Body of pancreas (tissue), 4 donors: ENCODE data around the gene BRD1. TPM values are rescaled to one million over a fixed set of nuclear protein-coding genes. Genes with fewer than 3 reads are reported as not detected.
A peak's percentile ranks its signal among the peaks of the same experiment; 100 is the strongest.

ENCODE experiments used
- ATAC-seq: fragments of 150-250 bp; one replicate; pipeline ENCODE4 v1.9.1; 2016
- DNase-seq, 4 donors: peaks; one replicate each; pipeline ENCODE4 v3.0.0-alpha.2; 2019
- H3K27ac ChIP-seq, 4 donors: fragments of 200-600 bp; sonication (generic); 1 replicate in 3 of 4; 2 replicates in 1 of 4; pipeline versions ENCODE4 v1.5.1 to v1.6.1; 2016 to 2019; ENCODE audit warnings: mild to moderate bottlenecking in 1 of 4, mixed read lengths in 1 of 4, moderate library complexity in 1 of 4
- H3K27me3 ChIP-seq, 2 donors: fragments of 200-600 bp; sonication (generic); one replicate each; pipeline ENCODE4 v1.6.0; 2016; ENCODE audit warnings: mild to moderate bottlenecking in 1 of 2
- H3K36me3 ChIP-seq, 2 donors: fragments of 200-600 bp; sonication (generic); replicated peaks in 1 of 2; 2 replicates each; pipeline ENCODE4 v1.5.1; 2016; ENCODE audit warnings: low read depth in 2 of 2; ENCODE audit not compliant: insufficient read depth in 1 of 2
- H3K4me1 ChIP-seq: fragments of 200-600 bp; sonication (generic); one replicate; pipeline ENCODE4 v1.6.0; 2016
- H3K4me3 ChIP-seq, 2 donors: fragments of 200-600 bp; sonication (generic); 1 replicate in 1 of 2; 2 replicates in 1 of 2; pipeline ENCODE4 v1.5.1; 2016 to 2019
- H3K9me3 ChIP-seq, 3 donors: fragments of 200-600 bp; sonication (generic); 1 replicate in 2 of 3; 2 replicates in 1 of 3; pipeline ENCODE4 v1.5.1; 2016
- CTCF ChIP-seq, 7 experiments: fragments of 450-650 bp in 4 of 7; fragments of 200-600 bp in 3 of 7; sonication (generic) in 3 of 7; IDR thresholded peaks; one replicate each; pipeline ENCODE4 v1.5.1; 2016 to 2019; ENCODE audit warnings: antibody characterized with exemption in 7 of 7
- POLR2A ChIP-seq, 3 donors: fragments of 450-650 bp; IDR thresholded peaks; one replicate each; pipeline ENCODE4 v1.6.1; 2016; ENCODE audit warnings: antibody characterized with exemption in 3 of 3, mild to moderate bottlenecking in 2 of 3
- WGBS, 2 donors: methylation state at CpG; one replicate each; pipeline ENCODE4 v1.1.5; 2017; 5-methylcytosine and 5-hydroxymethylcytosine counted together
- intact Hi-C: fragments of 100-400 bp; cut with DNase I; formaldehyde crosslinking; loops from one replicate; pipeline ENCODE4 v1.15.1; 2023
- total RNA-seq, 2 donors: library from RNA; depleted of rRNA; stranded (reverse); fragments of >200 nt; gene quantifications; one replicate each; pipeline ENCODE4 v1.1.0, GENCODE V29; 2016

BRD1 gene
- total RNA-seq, 2 donors from 2014 or later: 21.8 to 36.9 TPM

GRCh38 chr22:49772692-49773091 lies 55.0 kb downstream of the BRD1 start:
- intact Hi-C loops: no loop called here
- H3K9me3 ChIP-seq: no peaks in the 10 kb centered on the region
- no peak overlapping the region for H3K27ac ChIP-seq
- H3K36me3 ChIP-seq: peaks cover 7 to 35% of the 10 kb centered on the region in 2 donors
- no peaks in the 10 kb centered on the region for H3K4me1 ChIP-seq
- no peak overlapping the region for H3K4me3 ChIP-seq
- 65 to 88% methylated on average over 16 of the region's 16 CpGs for WGBS, 2 donors
- TF ChIP-seq POLR2A (IDR thresholded peaks at IDR 0.05): no peak
- no peak for TF ChIP-seq CTCF (IDR thresholded peaks at IDR 0.05)
- H3K27me3 ChIP-seq: no peaks in the 10 kb centered on the region
- DNase-seq (no peak), ATAC-seq (no peak)

- Histone ChIP-seq H3K36me3 (peaks cover 7 to 30% of the 10 kb centered on the region in 2 donors), H3K4me1 (no peaks in the 10 kb centered on the region), H3K9me3 (no peaks in the 10 kb centered on the region), H3K4me3 (no peak overlapping the region), H3K27ac (no peak overlapping the region), H3K27me3 (no peaks in the 10 kb centered on the region)
- 67 to 80% methylated on average over 43 to 45 of the region's 64 CpGs for WGBS, 2 donors
- intact Hi-C loops: no loop called here
- DNase-seq (no peak), ATAC-seq (no peak)
- TF ChIP-seq POLR2A (IDR thresholded peaks at IDR 0.05) (no peak), CTCF (IDR thresholded peaks at IDR 0.05) (no peak)
Measured at GRCh38 chr22:49771266-49772065, 56.2 kb downstream of the BRD1 start.

GRCh38 chr22:49770547-49771265 lies 57.0 kb downstream of the BRD1 start:
- Histone ChIP-seq H3K4me1 (no peaks in the 10 kb centered on the region), H3K27ac (no peak overlapping the region), H3K9me3 (no peaks in the 10 kb centered on the region), H3K4me3 (no peak overlapping the region), H3K36me3 (peaks cover 7 to 26% of the 10 kb centered on the region in 2 donors), H3K27me3 (no peaks in the 10 kb centered on the region)
- intact Hi-C loops: no loop called here
- WGBS, 2 donors: 82 to 94% methylated on average over 23 of the region's 29 CpGs
- no peak for ATAC-seq
- peak in 1 of 4 donors; percentile 2 for DNase-seq
- no peak for TF ChIP-seq CTCF (IDR thresholded peaks at IDR 0.05)
- no peak for TF ChIP-seq POLR2A (IDR thresholded peaks at IDR 0.05)

- H3K27ac ChIP-seq: no peak overlapping the region
- H3K9me3 ChIP-seq: no peaks in the 10 kb centered on the region
- H3K4me1 ChIP-seq: no peaks in the 10 kb centered on the region
- ATAC-seq (no peak), DNase-seq (peak in 1 of 4 donors; percentile 2)
- intact Hi-C loops: no loop called here
- WGBS, 2 donors: 76 to 79% methylated on average over 12 to 22 of the region's 22 CpGs
- peaks cover 7 to 20% of the 10 kb centered on the region in 2 donors for H3K36me3 ChIP-seq
- no peak for TF ChIP-seq POLR2A (IDR thresholded peaks at IDR 0.05)
- TF ChIP-seq CTCF (IDR thresholded peaks at IDR 0.05): no peak
- H3K4me3 ChIP-seq: no peak overlapping the region
- H3K27me3 ChIP-seq: no peaks in the 10 kb centered on the region
Measured at GRCh38 chr22:49769691-49770546, 57.8 kb downstream of the BRD1 start.
